SK-N-SH treated with all-trans-retinoic acid at 6 μM for 48 hours (cell line): ENCODE data around the gene RHOJ.

Experiments used
- ATAC-seq: fragments of 200-7000 bp; cut with Tn5 transposase; 3 replicates; pipeline ENCODE4 v1.9.1; 2020; ENCODE audit warnings: mild to moderate bottlenecking, moderate library complexity
- BACH2 ChIP-seq: fragments of 250-450 bp; sonication (Bioruptor Pico); IDR thresholded peaks from 2 replicates; pipeline ENCODE4 v1.9.0; 2021; ENCODE audit warnings: mild to moderate bottlenecking, borderline replicate concordance
- CREB5 ChIP-seq: fragments of 250-450 bp; sonication (Bioruptor Pico); IDR thresholded peaks from 2 replicates; pipeline ENCODE4 v1.5.1; 2020; ENCODE audit warnings: low read depth, mild to moderate bottlenecking, moderate library complexity
- CSRNP3 ChIP-seq: fragments of 250-450 bp; sonication (Bioruptor Pico); IDR thresholded peaks from 2 replicates; pipeline ENCODE4 v1.5.1; 2021; ENCODE audit warnings: mild to moderate bottlenecking, moderate library complexity
- ESRRG ChIP-seq: fragments of 250-450 bp; sonication (Bioruptor Pico); IDR thresholded peaks from 2 replicates; pipeline ENCODE4 v1.6.1; 2021; ENCODE audit warnings: mild to moderate bottlenecking
- GLIS3 ChIP-seq: fragments of 250-450 bp; sonication (Bioruptor Pico); IDR thresholded peaks from 2 replicates; pipeline ENCODE4 v1.5.0; 2020; ENCODE audit warnings: mild to moderate bottlenecking, moderate library complexity
- ISL1 ChIP-seq: fragments of 250-450 bp; sonication (Bioruptor Pico); IDR thresholded peaks from 2 replicates; pipeline ENCODE4 v2.1.2; 2022; ENCODE audit warnings: mild to moderate bottlenecking, moderate library complexity
- OSR1 ChIP-seq: fragments of 250-450 bp; sonication (Bioruptor Pico); IDR thresholded peaks from 2 replicates; pipeline ENCODE4 v1.8.0; 2022; ENCODE audit warnings: moderate library complexity, mild to moderate bottlenecking, inconsistent platforms
- PATZ1 ChIP-seq: fragments of 250-450 bp; sonication (Bioruptor Pico); IDR thresholded peaks from 2 replicates; pipeline ENCODE4 v1.8.0; 2020; ENCODE audit warnings: mild to moderate bottlenecking, moderate library complexity, borderline replicate concordance
- POU6F1 ChIP-seq: fragments of 250-450 bp; sonication (Bioruptor Pico); IDR thresholded peaks from 2 replicates; pipeline ENCODE4 v1.8.0; 2021; ENCODE audit warnings: low read depth, mild to moderate bottlenecking, moderate library complexity, borderline replicate concordance
- PPARA ChIP-seq: fragments of 250-450 bp; sonication (Bioruptor Pico); IDR thresholded peaks from 2 replicates; pipeline ENCODE4 v1.5.0; 2020; ENCODE audit warnings: mild to moderate bottlenecking, borderline replicate concordance
- RARB ChIP-seq: fragments of 250-450 bp; sonication (Bioruptor Pico); IDR thresholded peaks from 2 replicates; pipeline ENCODE4 v1.8.0; 2021; ENCODE audit warnings: mild to moderate bottlenecking, moderate library complexity
- SNAI2 ChIP-seq: fragments of 250-450 bp; sonication (Bioruptor Pico); IDR thresholded peaks from 2 replicates; pipeline ENCODE4 v1.5.0; 2020; ENCODE audit warnings: mild to moderate bottlenecking, moderate library complexity
- TCF4 ChIP-seq: fragments of 250-450 bp; sonication (Bioruptor Pico); IDR thresholded peaks from 2 replicates; pipeline ENCODE4 v1.8.0; 2021; ENCODE audit warnings: mild to moderate bottlenecking, moderate library complexity, borderline replicate concordance
- TOX ChIP-seq: fragments of 250-450 bp; sonication (Bioruptor Pico); IDR thresholded peaks from 2 replicates; pipeline ENCODE4 v1.8.0; 2021; ENCODE audit warnings: mild to moderate bottlenecking, moderate library complexity, borderline replicate concordance
- TSHZ2 ChIP-seq: fragments of 250-450 bp; sonication (Bioruptor Pico); IDR thresholded peaks from 2 replicates; pipeline ENCODE4 v1.5.0; 2020; ENCODE audit warnings: mild to moderate bottlenecking, moderate library complexity
- ZC3H10 ChIP-seq: fragments of 250-450 bp; sonication (Bioruptor Pico); IDR thresholded peaks from 2 replicates; pipeline ENCODE4 v1.5.1; 2021; ENCODE audit warnings: mild to moderate bottlenecking, moderate library complexity
- ZFP3 ChIP-seq: fragments of 250-450 bp; sonication (Bioruptor Pico); IDR thresholded peaks from 2 replicates; pipeline ENCODE4 v1.5.0; 2020; ENCODE audit warnings: mild to moderate bottlenecking, moderate library complexity
- ZFP30 ChIP-seq: fragments of 450-650 bp; formaldehyde crosslinking; IDR thresholded peaks from 2 replicates; pipeline ENCODE4 v1.5.0; 2022; ENCODE audit warnings: mild to moderate bottlenecking, moderate library complexity
- ZNF565 ChIP-seq: fragments of 450-650 bp; formaldehyde crosslinking; conservative IDR thresholded peaks from 2 replicates; pipeline ENCODE4 v1.5.0; 2020; ENCODE audit warnings: low read depth, mild to moderate bottlenecking, moderate library complexity
- ZNF70 ChIP-seq: fragments of 450-650 bp; formaldehyde crosslinking; IDR thresholded peaks from 2 replicates; pipeline ENCODE4 v1.5.0; 2020; ENCODE audit warnings: mild to moderate bottlenecking, moderate library complexity

The RHOJ gene

GRCh38 chr14:63229330-63230059, 25.3 kb downstream of the RHOJ start:
- no peak for ATAC-seq
- no peak for TF ChIP-seq TCF4 (CRISPR knock-in tag)
- TF ChIP-seq ISL1 = no peak
- no peak for TF ChIP-seq ZFP3 (CRISPR knock-in tag)
- TF ChIP-seq RARB = no peak
- no peak for TF ChIP-seq ZNF565 (CRISPR knock-in tag)
- no peak for TF ChIP-seq ESRRG
- TF ChIP-seq PPARA (CRISPR knock-in tag) = no peak
- no peak for TF ChIP-seq GLIS3
- no peak for TF ChIP-seq TOX (CRISPR knock-in tag)

- TF ChIP-seq ISL1 = no peak
- TF ChIP-seq PATZ1 (CRISPR knock-in tag) = no peak
- no peak for TF ChIP-seq TCF4 (CRISPR knock-in tag)
- no peak for TF ChIP-seq ZFP30 (CRISPR knock-in tag)
- TF ChIP-seq OSR1 (CRISPR knock-in tag) = no peak
- no peak for TF ChIP-seq ZNF70
- TF ChIP-seq TSHZ2 = no peak
- no peak for TF ChIP-seq ZNF565 (CRISPR knock-in tag)
- no peak for TF ChIP-seq GLIS3
- TF ChIP-seq, all 23 proteins: peak for 0
- no peak for ATAC-seq
Observed at GRCh38 chr14:63231766-63232165, 27.5 kb downstream of the RHOJ start.

GRCh38 chr14:63237791-63238190, 33.5 kb downstream of the RHOJ start:
- no peak for ATAC-seq
- TF ChIP-seq POU6F1 (CRISPR knock-in tag) = no peak
- no peak for TF ChIP-seq TCF4 (CRISPR knock-in tag)
- TF ChIP-seq BACH2 (CRISPR knock-in tag) = no peak
- TF ChIP-seq TSHZ2 = no peak

- ATAC-seq = no peak
- no peak for TF ChIP-seq CSRNP3 (CRISPR knock-in tag)
- TF ChIP-seq CREB5 = no peak
- no peak for TF ChIP-seq ZFP30 (CRISPR knock-in tag)
- no peak for TF ChIP-seq ZC3H10
- TF ChIP-seq SNAI2 (CRISPR knock-in tag) = no peak
- TF ChIP-seq, all 23 proteins: peak for 0
Observed at GRCh38 chr14:63240221-63240620, 36.0 kb downstream of the RHOJ start.
